Measurements from ENCODE around the gene TRANK1. TPM values are rescaled to one million over a fixed set of nuclear protein-coding genes. Genes with fewer than 3 reads are reported as not detected.

The TRANK1 gene
- total RNA-seq, 1 experiment from 2014 or later = 10.5 TPM

DNA sequence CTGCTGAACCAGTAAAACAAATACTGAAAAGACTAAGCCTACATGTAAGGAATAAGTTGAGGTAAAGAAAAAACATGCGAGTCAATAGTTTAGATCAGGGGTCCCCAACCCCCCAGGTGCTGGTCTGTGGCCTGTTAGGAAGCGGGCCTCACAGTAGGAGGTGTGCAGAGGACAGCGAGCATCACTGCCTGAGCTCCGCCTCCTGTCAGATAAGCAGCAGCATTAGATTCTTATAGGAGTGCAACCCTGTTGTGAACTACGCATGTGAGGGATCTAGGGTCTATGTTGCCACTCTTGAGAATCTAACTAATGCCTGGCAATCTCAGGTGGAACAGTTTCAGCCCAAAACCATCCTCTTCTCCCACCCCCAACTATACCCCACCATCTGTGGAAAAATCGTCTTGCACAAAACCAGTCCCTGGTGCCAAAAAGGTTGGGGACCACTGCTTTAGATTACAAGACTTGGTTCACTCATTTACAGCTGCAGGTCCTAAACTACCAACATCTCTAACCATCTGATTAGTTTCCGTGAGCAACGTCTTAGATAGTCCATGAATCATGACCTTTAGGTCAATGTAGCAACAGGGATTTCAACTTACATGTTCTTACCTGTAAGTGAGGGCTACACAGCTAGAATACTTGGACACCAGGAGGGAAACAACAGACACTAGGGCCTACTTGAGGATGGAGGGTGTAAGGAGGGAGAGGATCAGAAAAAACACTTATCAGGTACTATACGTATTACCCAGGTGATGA is 66.7 kb downstream of the TRANK1 start (continued):
- TF ChIP-seq, protein P1, sequence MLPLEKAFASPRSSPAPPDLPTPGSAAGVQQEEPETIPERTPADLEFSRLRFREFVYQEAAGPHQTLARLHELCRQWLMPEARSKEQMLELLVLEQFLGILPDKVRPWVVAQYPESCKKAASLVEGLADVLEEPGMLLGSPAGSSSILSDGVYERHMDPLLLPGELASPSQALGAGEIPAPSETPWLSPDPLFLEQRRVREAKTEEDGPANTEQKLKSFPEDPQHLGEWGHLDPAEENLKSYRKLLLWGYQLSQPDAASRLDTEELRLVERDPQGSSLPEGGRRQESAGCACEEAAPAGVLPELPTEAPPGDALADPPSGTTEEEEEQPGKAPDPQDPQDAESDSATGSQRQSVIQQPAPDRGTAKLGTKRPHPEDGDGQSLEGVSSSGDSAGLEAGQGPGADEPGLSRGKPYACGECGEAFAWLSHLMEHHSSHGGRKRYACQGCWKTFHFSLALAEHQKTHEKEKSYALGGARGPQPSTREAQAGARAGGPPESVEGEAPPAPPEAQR (CRISPR knock-in tag; IDR thresholded peaks at IDR 0.05) = no peak
- TF ChIP-seq, protein P2, sequence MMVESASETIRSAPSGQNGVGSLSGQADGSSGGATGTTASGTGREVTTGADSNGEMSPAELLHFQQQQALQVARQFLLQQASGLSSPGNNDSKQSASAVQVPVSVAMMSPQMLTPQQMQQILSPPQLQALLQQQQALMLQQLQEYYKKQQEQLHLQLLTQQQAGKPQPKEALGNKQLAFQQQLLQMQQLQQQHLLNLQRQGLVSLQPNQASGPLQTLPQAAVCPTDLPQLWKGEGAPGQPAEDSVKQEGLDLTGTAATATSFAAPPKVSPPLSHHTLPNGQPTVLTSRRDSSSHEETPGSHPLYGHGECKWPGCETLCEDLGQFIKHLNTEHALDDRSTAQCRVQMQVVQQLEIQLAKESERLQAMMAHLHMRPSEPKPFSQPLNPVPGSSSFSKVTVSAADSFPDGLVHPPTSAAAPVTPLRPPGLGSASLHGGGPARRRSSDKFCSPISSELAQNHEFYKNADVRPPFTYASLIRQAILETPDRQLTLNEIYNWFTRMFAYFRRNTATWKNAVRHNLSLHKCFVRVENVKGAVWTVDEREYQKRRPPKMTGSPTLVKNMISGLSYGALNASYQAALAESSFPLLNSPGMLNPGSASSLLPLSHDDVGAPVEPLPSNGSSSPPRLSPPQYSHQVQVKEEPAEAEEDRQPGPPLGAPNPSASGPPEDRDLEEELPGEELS (CRISPR knock-in tag; IDR thresholded peaks at IDR 0.05) = no peak
- no peak for TF ChIP-seq SMAD3 (CRISPR knock-in tag; IDR thresholded peaks at IDR 0.05; ENCODE audit: borderline replicate concordance)

DNA sequence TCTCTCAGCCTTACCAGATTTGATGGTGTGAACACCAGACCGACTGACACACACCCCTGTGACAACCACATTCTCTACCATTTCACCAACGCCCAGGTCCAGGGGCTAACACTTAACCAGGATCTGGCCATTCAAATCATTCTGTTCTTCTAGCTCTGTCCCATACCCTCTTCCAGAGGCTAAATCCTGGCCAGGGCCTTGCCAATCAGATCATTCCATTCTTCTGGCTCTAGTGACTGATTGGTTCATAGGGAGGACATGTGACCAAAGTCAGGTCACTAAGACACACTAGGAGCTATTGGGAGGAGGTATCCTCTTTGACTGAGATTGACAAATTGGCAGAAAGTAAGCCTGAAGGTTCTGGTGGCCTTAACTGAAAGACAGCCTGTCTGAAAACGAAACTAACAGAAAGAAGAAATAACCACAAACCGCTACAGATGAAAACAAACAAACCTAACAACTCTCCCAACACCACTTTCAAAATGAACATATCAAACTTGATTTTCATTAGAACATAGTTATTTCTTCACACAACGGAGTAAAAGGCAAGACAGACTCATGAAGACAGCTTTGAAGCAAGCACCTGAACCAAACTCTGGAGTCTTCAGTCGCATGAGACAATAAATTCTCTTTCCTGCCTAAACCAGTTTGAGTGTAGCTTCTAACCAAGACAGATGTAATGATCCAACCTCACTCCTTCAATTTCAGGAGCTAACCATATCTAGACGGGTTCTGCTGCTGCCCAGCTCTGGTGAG is 68.5 kb downstream of the TRANK1 start:
- no peak for DNase-seq (ENCODE audit: low spot score)
- ATAC-seq = peak; percentile 65
- Mint-ChIP-seq H3K36me3 (no peaks in the 10 kb centered on the region), H3K27me3 (ENCODE audit: low read depth) (no peaks in the 10 kb centered on the region), H3K9me3 (no peaks in the 10 kb centered on the region), H3K4me1 (peaks cover 2% of the 10 kb centered on the region; the same call in 1 of the 2 replicates), H3K4me3 (no peak overlapping the region), H3K27ac (no peak overlapping the region)
- TF ChIP-seq, protein P3, sequence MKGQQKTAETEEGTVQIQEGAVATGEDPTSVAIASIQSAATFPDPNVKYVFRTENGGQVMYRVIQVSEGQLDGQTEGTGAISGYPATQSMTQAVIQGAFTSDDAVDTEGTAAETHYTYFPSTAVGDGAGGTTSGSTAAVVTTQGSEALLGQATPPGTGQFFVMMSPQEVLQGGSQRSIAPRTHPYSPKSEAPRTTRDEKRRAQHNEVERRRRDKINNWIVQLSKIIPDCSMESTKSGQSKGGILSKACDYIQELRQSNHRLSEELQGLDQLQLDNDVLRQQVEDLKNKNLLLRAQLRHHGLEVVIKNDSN (CRISPR knock-in tag; IDR thresholded peaks at IDR 0.05) = no peak
- TF ChIP-seq ESRRA (CRISPR knock-in tag; IDR thresholded peaks at IDR 0.05; ENCODE audit: borderline replicate concordance) = no peak
- no peak for TF ChIP-seq TEAD1 (CRISPR knock-in tag; IDR thresholded peaks at IDR 0.05)
- TF ChIP-seq ZNF317 (CRISPR knock-in tag; IDR thresholded peaks at IDR 0.05; ENCODE audit: borderline replicate concordance, low read depth) = no peak
- TF ChIP-seq, protein P4, sequence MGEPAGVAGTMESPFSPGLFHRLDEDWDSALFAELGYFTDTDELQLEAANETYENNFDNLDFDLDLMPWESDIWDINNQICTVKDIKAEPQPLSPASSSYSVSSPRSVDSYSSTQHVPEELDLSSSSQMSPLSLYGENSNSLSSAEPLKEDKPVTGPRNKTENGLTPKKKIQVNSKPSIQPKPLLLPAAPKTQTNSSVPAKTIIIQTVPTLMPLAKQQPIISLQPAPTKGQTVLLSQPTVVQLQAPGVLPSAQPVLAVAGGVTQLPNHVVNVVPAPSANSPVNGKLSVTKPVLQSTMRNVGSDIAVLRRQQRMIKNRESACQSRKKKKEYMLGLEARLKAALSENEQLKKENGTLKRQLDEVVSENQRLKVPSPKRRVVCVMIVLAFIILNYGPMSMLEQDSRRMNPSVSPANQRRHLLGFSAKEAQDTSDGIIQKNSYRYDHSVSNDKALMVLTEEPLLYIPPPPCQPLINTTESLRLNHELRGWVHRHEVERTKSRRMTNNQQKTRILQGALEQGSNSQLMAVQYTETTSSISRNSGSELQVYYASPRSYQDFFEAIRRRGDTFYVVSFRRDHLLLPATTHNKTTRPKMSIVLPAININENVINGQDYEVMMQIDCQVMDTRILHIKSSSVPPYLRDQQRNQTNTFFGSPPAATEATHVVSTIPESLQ (CRISPR knock-in tag; IDR thresholded peaks at IDR 0.05) = no peak
- TF ChIP-seq NFYB (CRISPR knock-in tag; conservative IDR thresholded peaks at IDR 0.05; ENCODE audit: low read depth) = peak; percentile 37; the same call in 1 of the 2 replicates
- TF ChIP-seq SMAD3 (CRISPR knock-in tag; IDR thresholded peaks at IDR 0.05; ENCODE audit: borderline replicate concordance) = no peak
- TF ChIP-seq MYBL2 (CRISPR knock-in tag; IDR thresholded peaks at IDR 0.05) = no peak
- TF ChIP-seq, protein P5, sequence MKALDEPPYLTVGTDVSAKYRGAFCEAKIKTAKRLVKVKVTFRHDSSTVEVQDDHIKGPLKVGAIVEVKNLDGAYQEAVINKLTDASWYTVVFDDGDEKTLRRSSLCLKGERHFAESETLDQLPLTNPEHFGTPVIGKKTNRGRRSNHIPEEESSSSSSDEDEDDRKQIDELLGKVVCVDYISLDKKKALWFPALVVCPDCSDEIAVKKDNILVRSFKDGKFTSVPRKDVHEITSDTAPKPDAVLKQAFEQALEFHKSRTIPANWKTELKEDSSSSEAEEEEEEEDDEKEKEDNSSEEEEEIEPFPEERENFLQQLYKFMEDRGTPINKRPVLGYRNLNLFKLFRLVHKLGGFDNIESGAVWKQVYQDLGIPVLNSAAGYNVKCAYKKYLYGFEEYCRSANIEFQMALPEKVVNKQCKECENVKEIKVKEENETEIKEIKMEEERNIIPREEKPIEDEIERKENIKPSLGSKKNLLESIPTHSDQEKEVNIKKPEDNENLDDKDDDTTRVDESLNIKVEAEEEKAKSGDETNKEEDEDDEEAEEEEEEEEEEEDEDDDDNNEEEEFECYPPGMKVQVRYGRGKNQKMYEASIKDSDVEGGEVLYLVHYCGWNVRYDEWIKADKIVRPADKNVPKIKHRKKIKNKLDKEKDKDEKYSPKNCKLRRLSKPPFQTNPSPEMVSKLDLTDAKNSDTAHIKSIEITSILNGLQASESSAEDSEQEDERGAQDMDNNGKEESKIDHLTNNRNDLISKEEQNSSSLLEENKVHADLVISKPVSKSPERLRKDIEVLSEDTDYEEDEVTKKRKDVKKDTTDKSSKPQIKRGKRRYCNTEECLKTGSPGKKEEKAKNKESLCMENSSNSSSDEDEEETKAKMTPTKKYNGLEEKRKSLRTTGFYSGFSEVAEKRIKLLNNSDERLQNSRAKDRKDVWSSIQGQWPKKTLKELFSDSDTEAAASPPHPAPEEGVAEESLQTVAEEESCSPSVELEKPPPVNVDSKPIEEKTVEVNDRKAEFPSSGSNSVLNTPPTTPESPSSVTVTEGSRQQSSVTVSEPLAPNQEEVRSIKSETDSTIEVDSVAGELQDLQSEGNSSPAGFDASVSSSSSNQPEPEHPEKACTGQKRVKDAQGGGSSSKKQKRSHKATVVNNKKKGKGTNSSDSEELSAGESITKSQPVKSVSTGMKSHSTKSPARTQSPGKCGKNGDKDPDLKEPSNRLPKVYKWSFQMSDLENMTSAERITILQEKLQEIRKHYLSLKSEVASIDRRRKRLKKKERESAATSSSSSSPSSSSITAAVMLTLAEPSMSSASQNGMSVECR (CRISPR knock-in tag; IDR thresholded peaks at IDR 0.05; ENCODE audit: borderline replicate concordance) = no peak
- ChIA-PET CTCF (interaction anchor here (1.5 to 3.1 kb wide), 2 partner anchors 82 to 84 kb away, joined by 7 to 8 read pairs; no protein-coding TSS in a partner anchor), POLR2A (interaction anchor here (0.6 kb wide), 1 partner anchor 488 kb away, joined by 3 read pairs; no protein-coding TSS in a partner anchor)

All from WTC11 (cell line).